HG02852 (cell line): ENCODE results near the gene NACC2.

Experiments
- ATAC-seq: cut with Tn5 transposase; IDR thresholded peaks from one replicate; pipeline ENCODE4 v1.9.1; 2021; ENCODE audit warnings: mild to moderate bottlenecking, moderate library complexity; ENCODE audit not compliant: unreplicated experiment

NACC2 gene

GRCh38 chr9:135984072-135984710 lies 110.9 kb downstream of the NACC2 start:
- ATAC-seq, result no peak

GRCh38 chr9:135983208-135984071 lies 111.6 kb downstream of the NACC2 start:
- ATAC-seq, result no peak

GRCh38 chr9:135982499-135983207 lies 112.4 kb downstream of the NACC2 start:
- no peak for ATAC-seq

- no peak for ATAC-seq
Measured at GRCh38 chr9:135980926-135981630, 114.0 kb downstream of the NACC2 start.

- no peak for ATAC-seq
Measured at GRCh38 chr9:135979547-135980166, 115.4 kb downstream of the NACC2 start.

DNA sequence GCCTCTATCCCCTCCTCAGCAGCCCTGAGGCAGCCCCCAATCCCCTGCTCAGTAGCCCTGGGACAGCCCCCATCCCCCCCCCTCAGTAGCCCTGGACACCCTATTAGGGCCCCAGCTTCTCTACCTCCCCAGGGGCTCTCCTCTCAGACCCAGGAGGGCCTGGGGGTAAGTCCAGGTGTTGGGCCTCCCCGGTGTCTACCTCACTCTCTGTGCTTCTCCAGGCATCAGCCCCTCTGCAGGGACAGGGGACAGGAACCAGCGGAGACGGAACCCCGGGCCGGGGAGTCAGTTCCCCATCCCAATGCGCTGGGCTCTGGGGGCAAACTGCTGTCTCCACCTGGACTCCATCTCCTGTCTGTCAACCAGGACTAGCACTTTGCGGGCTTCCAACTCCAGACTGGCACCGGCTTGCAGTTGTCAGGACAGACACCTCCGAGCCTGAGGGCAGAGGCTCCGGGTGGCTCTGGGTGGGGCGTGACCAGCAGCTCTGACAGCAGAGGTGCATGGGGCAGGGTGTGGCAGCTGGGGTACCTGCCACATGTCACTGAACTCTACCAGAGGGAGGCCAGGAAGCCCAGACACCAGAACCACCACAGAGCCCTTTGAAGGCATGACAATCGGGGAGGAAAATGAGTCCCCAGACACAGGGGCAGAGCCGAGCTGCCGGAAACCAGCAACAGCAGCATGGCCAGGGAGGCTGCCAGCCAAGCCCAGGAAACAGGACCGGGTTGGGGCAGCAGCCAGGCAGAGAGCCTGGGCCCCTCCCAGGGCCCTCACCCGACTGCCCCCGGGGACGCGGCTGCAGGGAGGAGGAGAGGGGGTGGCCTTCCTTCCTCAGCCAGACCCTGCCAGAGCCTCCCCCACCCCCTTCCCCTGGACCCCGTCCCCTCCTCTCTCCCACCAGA lies 116.2 kb downstream of the NACC2 start:
- no peak for ATAC-seq

GRCh38 chr9:135976944-135977343 lies 118.1 kb downstream of the NACC2 start:
- no peak for ATAC-seq

DNA sequence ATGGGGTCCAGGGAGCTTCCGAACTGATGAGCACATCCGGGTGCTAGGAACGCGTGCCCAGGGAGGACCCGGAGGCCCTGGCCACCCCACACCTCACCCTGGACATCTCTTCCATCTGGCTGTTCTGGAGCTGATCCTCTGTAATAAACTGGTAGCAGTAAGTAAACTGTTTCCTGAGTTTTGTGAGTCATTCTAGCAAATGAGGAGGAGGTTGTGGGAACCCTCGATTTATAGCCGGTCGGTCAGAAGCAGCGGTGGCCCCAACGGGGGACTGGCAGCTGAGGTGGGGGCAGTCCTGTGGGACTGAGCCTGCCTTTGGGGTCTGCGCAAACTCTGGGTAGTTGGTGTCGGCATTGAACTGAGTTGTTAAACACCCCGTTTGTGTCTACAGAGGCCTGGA lies 118.6 kb downstream of the NACC2 start:
- no peak for ATAC-seq

DNA sequence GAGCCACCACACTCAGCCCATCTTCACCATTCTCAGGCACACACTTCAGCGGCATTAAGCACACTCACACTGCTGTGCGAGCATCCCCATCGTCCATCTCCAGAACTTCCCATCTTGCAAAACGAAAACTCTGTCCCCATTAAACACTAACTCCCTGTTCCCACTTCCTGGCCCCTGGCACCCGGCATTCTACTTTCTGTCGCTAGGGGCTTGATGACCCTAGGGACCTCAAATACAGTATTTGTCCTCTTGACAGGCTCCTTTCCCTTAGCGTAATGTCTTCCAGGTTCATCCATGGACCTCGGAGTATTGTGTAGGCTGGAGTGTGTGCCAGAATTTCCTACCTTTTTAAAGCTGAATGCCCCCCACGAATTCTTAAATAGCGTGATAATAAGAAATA lies 119.3 kb downstream of the NACC2 start:
- no peak for ATAC-seq

GRCh38 chr9:135974220-135974573 lies 120.9 kb downstream of the NACC2 start:
- ATAC-seq, result no peak

DNA sequence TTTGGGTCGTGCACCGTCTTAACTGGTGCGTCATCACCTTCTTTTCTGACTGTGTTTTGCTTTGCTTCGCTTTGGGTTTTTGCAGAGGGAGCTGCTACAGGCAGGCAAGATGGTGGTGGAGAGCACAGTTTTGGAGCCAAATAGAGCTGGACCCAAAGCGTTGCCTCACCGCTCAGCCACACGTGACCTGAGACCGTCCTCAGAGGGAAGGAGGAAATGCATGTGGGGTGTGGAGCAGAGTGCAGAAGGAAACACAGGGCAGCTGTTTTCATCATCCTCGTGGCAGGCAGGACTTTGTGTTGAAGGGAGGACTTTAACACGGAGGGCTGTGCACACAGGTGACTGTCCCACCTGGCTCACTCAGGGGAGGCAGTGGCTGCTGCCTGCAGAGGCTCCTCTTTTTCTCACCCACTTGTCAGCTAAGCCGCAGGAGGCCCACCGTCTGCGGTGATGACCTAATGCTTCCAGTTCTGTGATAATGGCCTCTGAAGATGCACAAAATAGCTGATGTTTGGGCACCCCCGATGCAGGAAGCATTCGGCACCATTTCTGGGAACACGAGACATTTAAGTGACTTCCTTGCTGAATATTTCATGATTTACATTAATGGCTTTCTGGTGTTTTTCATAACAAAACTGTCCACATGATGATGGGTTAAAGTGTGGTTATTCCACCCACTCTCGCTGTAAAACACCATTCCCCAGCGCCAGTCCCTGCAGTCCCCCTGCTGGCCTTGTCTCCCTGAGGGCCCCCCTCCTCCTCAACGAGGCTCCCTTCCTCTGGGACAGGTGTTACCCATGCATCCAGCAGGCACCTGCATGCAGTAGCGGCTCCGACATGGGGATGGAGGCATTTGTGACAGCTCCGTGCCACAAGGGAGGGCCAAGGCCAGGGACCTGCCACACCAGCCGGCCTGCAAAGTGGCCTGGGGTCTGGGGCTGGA lies 121.5 kb downstream of the NACC2 start:
- ATAC-seq, result no peak

- ATAC-seq, result no peak
Measured at GRCh38 chr9:135971892-135972291, 123.2 kb downstream of the NACC2 start.

- no peak for ATAC-seq
Measured at GRCh38 chr9:135971111-135971766, 123.8 kb downstream of the NACC2 start.

DNA sequence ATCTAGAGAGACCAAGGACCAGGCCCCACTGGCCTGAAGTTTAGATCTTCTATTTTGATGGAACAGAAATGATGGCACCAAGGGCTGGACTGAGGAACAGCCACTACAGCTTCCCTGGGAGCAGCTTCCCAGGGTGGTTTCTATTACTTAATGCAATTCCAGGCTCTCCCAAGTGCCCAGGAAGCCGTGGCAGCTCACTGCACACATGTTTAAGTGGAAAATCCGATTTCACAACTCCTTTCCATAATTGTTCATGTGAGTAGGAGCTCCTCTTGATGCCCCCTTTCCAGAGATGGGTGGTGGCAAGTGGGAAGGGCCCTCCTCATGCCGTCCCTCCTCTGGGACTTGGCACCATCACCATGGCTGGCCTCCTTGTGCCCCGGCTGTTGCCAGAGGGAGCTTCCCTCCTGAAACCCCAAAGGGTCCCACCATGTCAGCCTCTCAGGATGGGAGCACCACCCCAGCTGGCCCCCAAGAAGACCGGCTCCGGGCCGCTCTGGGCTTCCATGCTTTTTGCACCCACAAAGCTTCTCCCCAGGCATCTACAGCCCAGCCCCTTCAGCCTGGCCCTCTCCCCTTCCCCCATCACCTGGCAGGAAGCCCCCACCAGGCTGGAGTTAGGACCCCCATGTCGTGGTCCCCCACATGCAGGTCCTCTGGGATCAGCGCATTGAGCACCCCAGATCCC lies 124.8 kb downstream of the NACC2 start:
- ATAC-seq, result no peak

GRCh38 chr9:135969064-135969683 lies 125.9 kb downstream of the NACC2 start:
- no peak for ATAC-seq

- ATAC-seq, result no peak
Measured at GRCh38 chr9:135968601-135969000, 126.5 kb downstream of the NACC2 start.

GRCh38 chr9:135968083-135968476 lies 127.0 kb downstream of the NACC2 start:
- ATAC-seq, result no peak
